Hepatocyte (in vitro differentiated cells): Measurements from ENCODE around the gene PTPRD. TPM values are rescaled to one million over a fixed set of nuclear protein-coding genes. Genes with fewer than 3 reads are reported as not detected.

Source experiments
- DNase-seq: peaks from one replicate; pipeline ENCODE4 v3.0.0-alpha.2; 2016; ENCODE audit warnings: low spot score
- H2AFZ ChIP-seq: fragments of 200-600 bp; sonication (generic); 2 replicates; pipeline ENCODE4 v1.6.0; 2016; ENCODE audit warnings: antibody characterized with exemption, mild to moderate bottlenecking
- H3K27ac ChIP-seq: fragments of 200-600 bp; sonication (generic); 2 replicates; pipeline ENCODE4 v1.5.1; 2016; ENCODE audit warnings: mild to moderate bottlenecking
- H3K27me3 ChIP-seq: fragments of 200-600 bp; sonication (generic); 2 replicates; pipeline ENCODE4 v1.6.1; 2016
- H3K36me3 ChIP-seq: fragments of 200-600 bp; sonication (generic); replicated peaks from 2 replicates; pipeline ENCODE4 v1.5.1; 2016; ENCODE audit warnings: low read depth; ENCODE audit not compliant: insufficient read depth
- H3K4me1 ChIP-seq: fragments of 200-600 bp; sonication (generic); 2 replicates; pipeline ENCODE4 v1.5.1; 2016; ENCODE audit warnings: mild to moderate bottlenecking, moderate library complexity; ENCODE audit not compliant: insufficient read depth
- H3K4me2 ChIP-seq: fragments of 200-600 bp; sonication (generic); 2 replicates; pipeline ENCODE4 v1.6.0; 2016
- H3K4me3 ChIP-seq: fragments of 200-600 bp; sonication (generic); 2 replicates; pipeline ENCODE4 v1.5.1; 2016; ENCODE audit warnings: mild to moderate bottlenecking
- H3K79me2 ChIP-seq: fragments of 200-600 bp; sonication (generic); 2 replicates; pipeline ENCODE4 v1.6.0; 2017; ENCODE audit warnings: mild to moderate bottlenecking
- H3K9me2 ChIP-seq: fragments of 200-600 bp; sonication (generic); replicated peaks from 2 replicates; pipeline ENCODE4 v1.6.0; 2017; ENCODE audit warnings: mild to moderate bottlenecking; ENCODE audit not compliant: insufficient read depth
- H3K9me3 ChIP-seq: fragments of 200-600 bp; sonication (generic); 2 replicates; pipeline ENCODE4 v1.5.1; 2016; ENCODE audit warnings: low read depth, mild to moderate bottlenecking
- H4K20me1 ChIP-seq: fragments of 200-600 bp; sonication (generic); 2 replicates; pipeline ENCODE4 v1.6.0; 2016; ENCODE audit warnings: mild to moderate bottlenecking; ENCODE audit not compliant: insufficient read depth, poor library complexity, severe bottlenecking
- CTCF ChIP-seq: fragments of 200-600 bp; sonication (generic); IDR thresholded peaks from 2 replicates; pipeline ENCODE4 v1.5.1; 2016; ENCODE audit warnings: antibody characterized with exemption, mild to moderate bottlenecking; ENCODE audit not compliant: poor library complexity
- EZH2 ChIP-seq: fragments of 200-600 bp; sonication (generic); IDR thresholded peaks from 2 replicates; pipeline ENCODE4 v1.6.1; 2016; ENCODE audit warnings: antibody characterized with exemption, mild to moderate bottlenecking, borderline replicate concordance
- EZH2phosphoT487 ChIP-seq: fragments of 200-600 bp; sonication (generic); IDR thresholded peaks from one replicate; pipeline ENCODE4 v1.6.1; 2018; ENCODE audit warnings: antibody characterized with exemption, mild to moderate bottlenecking, low read depth, moderate library complexity; ENCODE audit not compliant: unreplicated experiment, severe bottlenecking
- WGBS: methylation state at CpG from one replicate; pipeline ENCODE4 v1.1.6; 2016; ENCODE audit warnings: low lambda C conversion rate; ENCODE audit errors: missing lambda C conversion rate; 5-methylcytosine and 5-hydroxymethylcytosine counted together
- polyA plus RNA-seq: library from polyadenylated mRNA; unstranded; fragments of >200 nt; fragmentation: Nextera tagmentation; extraction: Ambion mirVana; gene quantifications from 2 replicates; pipeline ENCODE4 v1.2.1, GENCODE V29; 2016
- total RNA-seq: library from RNA; depleted of rRNA; stranded (reverse); fragments of >200 nt; gene quantifications from 2 replicates; pipeline ENCODE4 v1.2.3, GENCODE V29; 2014

The PTPRD gene
- total and polyA plus RNA-seq, 2 experiments from 2014 or later: 6.5 to 77.6 TPM

- H3K27me3 ChIP-seq: no peaks in the 10 kb centered on the region
- H3K27ac ChIP-seq: no peak overlapping the region
- 24% methylated on average over 2 of the region's 2 CpGs for WGBS
- H3K9me3 ChIP-seq: no peaks in the 10 kb centered on the region
- no peaks in the 10 kb centered on the region for H3K4me1 ChIP-seq
- no peaks in the 10 kb centered on the region for H3K36me3 ChIP-seq
- peaks cover 9% of the 10 kb centered on the region for H3K79me2 ChIP-seq
- no peak for DNase-seq
- no peaks in the 10 kb centered on the region for H3K9me2 ChIP-seq
- TF ChIP-seq EZH2 (no peak), EZH2phosphoT487 (no peak), CTCF (no peak)
- no peaks in the 10 kb centered on the region for H4K20me1 ChIP-seq
- H3K4me3 ChIP-seq: no peak overlapping the region
- H3K4me2 ChIP-seq: no peak overlapping the region
- H2AFZ ChIP-seq: no peak overlapping the region
These were observed 1767.4 kb downstream of the PTPRD start for GRCh38 chr9:8845376-8845775.

DNA sequence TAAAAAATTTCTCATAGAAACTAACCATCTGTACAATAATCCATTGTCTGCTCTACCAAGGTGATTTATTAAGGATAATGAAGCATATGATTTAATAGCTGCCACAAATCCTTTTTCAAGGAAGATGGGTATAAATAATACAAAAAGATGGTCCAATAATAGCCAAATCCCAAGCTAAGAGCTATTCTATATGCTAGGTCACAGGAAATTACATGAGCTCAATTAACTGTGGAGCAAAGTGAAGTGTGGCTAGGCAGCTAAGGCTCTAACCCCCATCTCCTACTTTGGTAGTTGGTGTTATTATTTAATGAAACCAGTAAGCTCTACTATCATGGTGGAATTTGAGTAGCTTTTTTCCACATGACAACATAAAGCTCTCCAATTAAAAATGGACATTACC lies 1768.3 kb downstream of the PTPRD start:
- no peaks in the 10 kb centered on the region for H4K20me1 ChIP-seq
- no peak for DNase-seq
- no peaks in the 10 kb centered on the region for H3K36me3 ChIP-seq
- H3K27ac ChIP-seq: no peak overlapping the region
- no peak overlapping the region for H3K4me3 ChIP-seq
- H3K9me3 ChIP-seq: no peaks in the 10 kb centered on the region
- TF ChIP-seq CTCF: no peak
- no peak for TF ChIP-seq EZH2phosphoT487
- TF ChIP-seq EZH2: no peak
- no peaks in the 10 kb centered on the region for H3K27me3 ChIP-seq
- no peaks in the 10 kb centered on the region for H3K4me1 ChIP-seq
- H3K79me2 ChIP-seq: peaks cover 6% of the 10 kb centered on the region
- no peaks in the 10 kb centered on the region for H3K9me2 ChIP-seq
- no peak overlapping the region for H2AFZ ChIP-seq
- no peak overlapping the region for H3K4me2 ChIP-seq

- Histone ChIP-seq H3K79me2 (peaks cover 8% of the 10 kb centered on the region), H3K9me3 (no peaks in the 10 kb centered on the region), H3K9me2 (no peaks in the 10 kb centered on the region), H4K20me1 (peaks cover 2% of the 10 kb centered on the region), H3K4me1 (no peaks in the 10 kb centered on the region), H3K4me3 (no peak overlapping the region), H3K27me3 (no peaks in the 10 kb centered on the region), H3K4me2 (no peak overlapping the region), H2AFZ (no peak overlapping the region), H3K27ac (no peak overlapping the region), H3K36me3 (no peaks in the 10 kb centered on the region)
- no peak for DNase-seq
- WGBS: 96% methylated on average over 5 of the region's 5 CpGs
- TF ChIP-seq EZH2phosphoT487: no peak
- TF ChIP-seq EZH2: no peak
- TF ChIP-seq CTCF: no peak
These were observed 1770.2 kb downstream of the PTPRD start for GRCh38 chr9:8842402-8843193.
